Endothelial cell of umbilical vein (primary cell): ENCODE results near the gene CRISPLD2. TPM values are rescaled to one million over a fixed set of nuclear protein-coding genes. Genes with fewer than 3 reads are reported as not detected.

Source experiments
- BruUV-seq: library from RNA; stranded (reverse); fragments of 400-500 nt; replicated peaks from 2 replicates; lab custom pipeline; 2021; lab: Mats Ljungman, UMichigan
- CTCF ChIA-PET: fragments of 300-600, 350-600 bp; sonication (Branson Sonifier 250); formaldehyde crosslinking; loops from one replicate; lab custom pipeline; 2021; ENCODE audit warnings: antibody characterized with exemption, inconsistent platforms; lab: Charles Lee
- POLR2A ChIA-PET: fragments of 300-600, 350-600 bp; sonication (Branson Sonifier 250); formaldehyde crosslinking; loops from one replicate; lab custom pipeline; 2021; ENCODE audit warnings: antibody characterized with exemption, inconsistent platforms; lab: Charles Lee
- DNase-seq: peaks from one replicate; pipeline ENCODE4 v3.0.0-alpha.2; 2011; ENCODE audit warnings: low read depth, low spot score
- FAIRE-seq: peaks from 2 replicates; lab custom pipeline; 2011; peaks lifted over from hg19 to GRCh38; lab: Jason Lieb, UNC
- H2AFZ ChIP-seq: 2 replicates; pipeline ENCODE4 v1.6.0; 2012; ENCODE audit warnings: low read depth, low read length, control low read depth, inconsistent platforms
- H3K27ac ChIP-seq: 2 replicates; pipeline ENCODE4 v1.5.1; 2011; ENCODE audit warnings: low read depth, mild to moderate bottlenecking, control low read depth, low read length, moderate library complexity; ENCODE audit not compliant: insufficient read depth
- H3K27me3 ChIP-seq, 2 experiments: 2 replicates each; pipeline versions ENCODE4 v1.6.0 to v1.6.1; 2011; ENCODE audit warnings: low read length in 2 of 2, mixed read lengths in 1 of 2; ENCODE audit not compliant: control insufficient read depth in 2 of 2, insufficient read depth in 2 of 2
- H3K36me3 ChIP-seq, 2 experiments: 2 replicates in 1 of 2; 3 replicates in 1 of 2; pipeline ENCODE4 v1.5.1; 2011; ENCODE audit warnings: low read length in 2 of 2, mild to moderate bottlenecking in 1 of 2, moderate library complexity in 1 of 2; ENCODE audit not compliant: control insufficient read depth in 2 of 2, insufficient read depth in 2 of 2; ENCODE audit errors: extremely low read depth in 1 of 2
- H3K4me1 ChIP-seq: 3 replicates; pipeline ENCODE4 v1.5.1; 2011; ENCODE audit warnings: mild to moderate bottlenecking, low read length; ENCODE audit not compliant: control insufficient read depth, insufficient read depth; ENCODE audit errors: extremely low read depth
- H3K4me2 ChIP-seq: 2 replicates; pipeline ENCODE4 v1.6.1; 2011; ENCODE audit warnings: low read length, control low read depth, mixed read lengths; ENCODE audit not compliant: insufficient read depth
- H3K4me3 ChIP-seq, 3 experiments: fragments of 200-600 bp in 1 of 3; sonication (generic), shearing (Covaris generic) in 1 of 3; replicated peaks in 1 of 3; 2 replicates each; pipeline ENCODE4 v1.5.1; 2011 to 2016; ENCODE audit warnings: control low read depth in 3 of 3, low read length in 3 of 3, mild to moderate bottlenecking in 2 of 3, inconsistent platforms in 1 of 3, low read depth in 1 of 3, moderate library complexity in 1 of 3; ENCODE audit not compliant: insufficient read depth in 1 of 3
- H3K79me2 ChIP-seq: 2 replicates; pipeline ENCODE4 v1.6.0; 2012; ENCODE audit warnings: low read length, inconsistent platforms; ENCODE audit not compliant: control insufficient read depth, insufficient read depth
- H3K9ac ChIP-seq: replicated peaks from 2 replicates; pipeline ENCODE3; 2011; ENCODE audit warnings: low read length, control low read depth; ENCODE audit not compliant: insufficient read depth; ENCODE audit errors: extremely low read depth
- H3K9me1 ChIP-seq: replicated peaks from 3 replicates; pipeline ENCODE4 v1.6.0; 2011; ENCODE audit warnings: mild to moderate bottlenecking, low read length; ENCODE audit not compliant: control insufficient read depth, insufficient read depth; ENCODE audit errors: extremely low read depth
- H3K9me3 ChIP-seq: replicated peaks from 2 replicates; pipeline ENCODE4 v1.5.1; 2012; ENCODE audit warnings: low read length, inconsistent platforms; ENCODE audit not compliant: control insufficient read depth, insufficient read depth
- H4K20me1 ChIP-seq: replicated peaks from 2 replicates; pipeline ENCODE3; 2011; ENCODE audit warnings: mild to moderate bottlenecking, low read length; ENCODE audit not compliant: control insufficient read depth, insufficient read depth; ENCODE audit errors: extremely low read depth
- EZH2 ChIP-seq: IDR thresholded peaks from 2 replicates; pipeline ENCODE4 v1.6.1; 2012; ENCODE audit warnings: borderline replicate concordance, low read depth, mild to moderate bottlenecking, moderate library complexity, low read length, inconsistent platforms; ENCODE audit not compliant: severe bottlenecking
- FOS ChIP-seq: IDR thresholded peaks from 2 replicates; pipeline ENCODE4 v1.6.1; 2011; ENCODE audit warnings: mild to moderate bottlenecking, low read length, moderate library complexity, borderline replicate concordance; ENCODE audit not compliant: insufficient read depth
- GATA2 ChIP-seq: IDR thresholded peaks from 2 replicates; pipeline ENCODE4 v1.7.0; 2011; ENCODE audit warnings: low read depth, mild to moderate bottlenecking, moderate library complexity, mixed read lengths, low read length; ENCODE audit not compliant: insufficient read length, insufficient read depth
- JUN ChIP-seq: IDR thresholded peaks from 2 replicates; pipeline ENCODE4 v1.6.1; 2011; ENCODE audit warnings: borderline replicate concordance, low read depth; ENCODE audit not compliant: insufficient read length, insufficient read depth
- MYC ChIP-seq: IDR thresholded peaks from one replicate; pipeline ENCODE4 v1.6.1; 2011; ENCODE audit warnings: mild to moderate bottlenecking, low read depth, low read length
- POLR2A ChIP-seq: IDR thresholded peaks from 2 replicates; pipeline ENCODE4 v1.6.1; 2012; ENCODE audit warnings: low read depth, mild to moderate bottlenecking, control low read depth, low read length
- POLR2AphosphoS5 ChIP-seq: IDR thresholded peaks from 2 replicates; pipeline ENCODE4 v1.6.1; 2012; ENCODE audit warnings: low read depth, mild to moderate bottlenecking, control low read depth, low read length, moderate library complexity; ENCODE audit not compliant: insufficient read depth
- dilution Hi-C: fragments of 300-500 bp; cut with MboI; formaldehyde crosslinking; loops from one replicate; pipeline ENCODE4 v1.15.0; 2019; ENCODE audit warnings: low sequenced_read_pairs; ENCODE audit not compliant: extremely low pct_ligation_motif_present
- intact Hi-C: fragments of 100-400 bp; cut with micrococcal nuclease; formaldehyde crosslinking; loops from one replicate; pipeline ENCODE4 v1.10.0; 2022
- polyA plus RNA-seq, 4 experiments: library from polyadenylated mRNA; depleted of rRNA in 3 of 4; stranded (reverse) in 3 of 4; unstranded in 1 of 4; fragments of >200 nt; gene quantifications; 2 replicates each; pipeline versions ENCODE4 v1.2.1 to v1.2.3, GENCODE V29; 2011 to 2012; ENCODE audit warnings: missing spikeins in 1 of 4
- total RNA-seq: library from RNA; stranded (reverse); gene quantifications from 2 replicates; pipeline ENCODE4 v1.2.3, GENCODE V29; 2021
- TF ChIP-seq, protein P1 (sequence below): IDR thresholded peaks from 2 replicates; pipeline ENCODE4 v1.6.1; 2011; ENCODE audit not compliant: insufficient read depth, insufficient read length
- TF ChIP-seq, protein P2 (sequence below), 2 donors: IDR thresholded peaks; 1 replicate in 1 of 2; 2 replicates in 1 of 2; pipeline ENCODE4 v1.5.1; 2011; ENCODE audit warnings: low read length in 2 of 2, mild to moderate bottlenecking in 2 of 2, moderate library complexity in 2 of 2, control low read depth in 1 of 2, inconsistent platforms in 1 of 2, low read depth in 1 of 2; ENCODE audit not compliant: insufficient read depth in 1 of 2; ENCODE audit errors: extremely low read depth in 1 of 2

The CRISPLD2 gene
- total and polyA plus RNA-seq, 2 donors (not counting 3 experiments of a cell fraction or from before 2014, with no cell fraction given), result 0.14 to 0.73 TPM

DNA sequence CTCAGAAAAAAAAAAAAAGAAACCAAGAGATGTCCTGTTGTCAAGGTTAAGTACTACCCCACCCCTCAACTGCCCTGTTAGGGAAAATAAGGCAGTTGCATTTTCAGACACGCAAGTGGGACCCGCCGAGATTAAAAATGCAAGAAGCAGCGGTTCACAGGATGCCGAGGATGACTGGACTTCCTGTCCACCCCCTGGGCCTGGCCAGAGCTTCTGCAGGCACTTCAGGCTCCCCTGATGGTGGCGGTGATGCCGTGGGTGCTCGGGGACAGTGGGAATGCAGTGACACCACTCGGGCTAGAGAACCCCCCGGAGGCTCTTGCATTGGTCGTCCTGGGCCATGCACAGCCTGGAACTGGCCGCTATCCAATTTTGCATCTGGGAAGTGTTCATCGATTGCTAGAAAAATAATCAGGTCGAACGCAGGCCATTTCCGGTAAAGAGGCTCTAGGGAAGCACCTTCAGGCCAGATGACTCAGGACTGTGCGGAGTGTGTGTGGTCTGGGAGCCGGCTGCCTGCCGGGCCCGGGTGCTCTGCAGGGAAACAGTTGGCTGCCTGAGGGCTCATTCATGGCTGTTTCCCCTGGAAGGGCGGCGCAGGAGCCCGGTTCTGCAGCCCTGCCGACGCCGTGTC is 13.4 kb upstream of the CRISPLD2 start:
- H3K27ac ChIP-seq, result peak overlapping the region; percentile 41
- peak; percentile 80 for DNase-seq
- peak; percentile 67 for TF ChIP-seq POLR2AphosphoS5
- no peak for TF ChIP-seq EZH2
- TF ChIP-seq MYC, result no peak
- TF ChIP-seq, protein P1, sequence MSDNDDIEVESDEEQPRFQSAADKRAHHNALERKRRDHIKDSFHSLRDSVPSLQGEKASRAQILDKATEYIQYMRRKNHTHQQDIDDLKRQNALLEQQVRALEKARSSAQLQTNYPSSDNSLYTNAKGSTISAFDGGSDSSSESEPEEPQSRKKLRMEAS, result no peak
- peak; percentile 47 for TF ChIP-seq JUN
- TF ChIP-seq GATA2, result peak; percentile 40
- peak; percentile 92 for TF ChIP-seq FOS
- TF ChIP-seq, protein P2, sequence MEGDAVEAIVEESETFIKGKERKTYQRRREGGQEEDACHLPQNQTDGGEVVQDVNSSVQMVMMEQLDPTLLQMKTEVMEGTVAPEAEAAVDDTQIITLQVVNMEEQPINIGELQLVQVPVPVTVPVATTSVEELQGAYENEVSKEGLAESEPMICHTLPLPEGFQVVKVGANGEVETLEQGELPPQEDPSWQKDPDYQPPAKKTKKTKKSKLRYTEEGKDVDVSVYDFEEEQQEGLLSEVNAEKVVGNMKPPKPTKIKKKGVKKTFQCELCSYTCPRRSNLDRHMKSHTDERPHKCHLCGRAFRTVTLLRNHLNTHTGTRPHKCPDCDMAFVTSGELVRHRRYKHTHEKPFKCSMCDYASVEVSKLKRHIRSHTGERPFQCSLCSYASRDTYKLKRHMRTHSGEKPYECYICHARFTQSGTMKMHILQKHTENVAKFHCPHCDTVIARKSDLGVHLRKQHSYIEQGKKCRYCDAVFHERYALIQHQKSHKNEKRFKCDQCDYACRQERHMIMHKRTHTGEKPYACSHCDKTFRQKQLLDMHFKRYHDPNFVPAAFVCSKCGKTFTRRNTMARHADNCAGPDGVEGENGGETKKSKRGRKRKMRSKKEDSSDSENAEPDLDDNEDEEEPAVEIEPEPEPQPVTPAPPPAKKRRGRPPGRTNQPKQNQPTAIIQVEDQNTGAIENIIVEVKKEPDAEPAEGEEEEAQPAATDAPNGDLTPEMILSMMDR (IDR thresholded peaks at IDR 0.05; ENCODE audit: extremely low read depth in 1 of 2, insufficient read depth in 1 of 2, low read depth in 1 of 2, low read length in 2 of 2), result no peak
- TF ChIP-seq POLR2A, result no peak
- peaks cover 19% of the 10 kb centered on the region for H3K4me1 ChIP-seq
- CTCF ChIA-PET, result interaction anchor here (0.5 to 1.2 kb wide), 5 partner anchors 8 to 237 kb away, joined by 3 to 5 read pairs (median 3); partner anchors contain the start of gene CRISPLD2
- peak; percentile 98 for FAIRE-seq
- no peaks in the 10 kb centered on the region for H3K79me2 ChIP-seq
- peak overlapping the region; percentile 61 for H2AFZ ChIP-seq
- H3K27me3 ChIP-seq, result peaks cover 2 to 6% of the 10 kb centered on the region in 2 experiments
- no peaks in the 10 kb centered on the region for H3K9me1 ChIP-seq
- no peaks in the 10 kb centered on the region for H4K20me1 ChIP-seq
- peak overlapping the region; percentile 61 for H3K4me2 ChIP-seq
- no TSS peak for BruUV-seq
- no peak overlapping the region for H3K9ac ChIP-seq
- H3K4me3 ChIP-seq, result peak overlapping the region in 1 of 3 experiments; percentile 28
- H3K9me3 ChIP-seq, result no peaks in the 10 kb centered on the region
- POLR2A ChIA-PET, result interaction anchor here (0.7 kb wide), 1 partner anchor 18 kb away, joined by 4 read pairs; no protein-coding TSS in a partner anchor
- intact Hi-C loops (loop anchor here (1.0 kb wide), 4 partner anchors 13 to 146 kb away; partner anchors contain the start of gene CRISPLD2), dilution Hi-C loops (no loop called here)
- no peaks in the 10 kb centered on the region for H3K36me3 ChIP-seq
